Renal cortex interstitium (tissue), 11 donors: Measurements from ENCODE around the gene TRAK1. TPM values are rescaled to one million over a fixed set of nuclear protein-coding genes. Genes with fewer than 3 reads are reported as not detected.

ENCODE experiments used
- DNase-seq, 11 donors: peaks; one replicate each; pipeline ENCODE4 v3.0.0-alpha.2; 2013; ENCODE audit warnings: low read depth in 9 of 11, low spot score in 4 of 11; ENCODE audit errors: extremely low read depth in 1 of 11
- polyA plus RNA-seq, 3 donors: library from polyadenylated mRNA; unstranded; fragments of 120-200 nt; gene quantifications; one replicate each; pipeline ENCODE4 v1.2.1, GENCODE V29; 2013; ENCODE audit not compliant: insufficient read length in 3 of 3

The TRAK1 gene
- polyA plus RNA-seq, 3 donors, result 42.3 to 48.7 (median 43.7) TPM

DNA sequence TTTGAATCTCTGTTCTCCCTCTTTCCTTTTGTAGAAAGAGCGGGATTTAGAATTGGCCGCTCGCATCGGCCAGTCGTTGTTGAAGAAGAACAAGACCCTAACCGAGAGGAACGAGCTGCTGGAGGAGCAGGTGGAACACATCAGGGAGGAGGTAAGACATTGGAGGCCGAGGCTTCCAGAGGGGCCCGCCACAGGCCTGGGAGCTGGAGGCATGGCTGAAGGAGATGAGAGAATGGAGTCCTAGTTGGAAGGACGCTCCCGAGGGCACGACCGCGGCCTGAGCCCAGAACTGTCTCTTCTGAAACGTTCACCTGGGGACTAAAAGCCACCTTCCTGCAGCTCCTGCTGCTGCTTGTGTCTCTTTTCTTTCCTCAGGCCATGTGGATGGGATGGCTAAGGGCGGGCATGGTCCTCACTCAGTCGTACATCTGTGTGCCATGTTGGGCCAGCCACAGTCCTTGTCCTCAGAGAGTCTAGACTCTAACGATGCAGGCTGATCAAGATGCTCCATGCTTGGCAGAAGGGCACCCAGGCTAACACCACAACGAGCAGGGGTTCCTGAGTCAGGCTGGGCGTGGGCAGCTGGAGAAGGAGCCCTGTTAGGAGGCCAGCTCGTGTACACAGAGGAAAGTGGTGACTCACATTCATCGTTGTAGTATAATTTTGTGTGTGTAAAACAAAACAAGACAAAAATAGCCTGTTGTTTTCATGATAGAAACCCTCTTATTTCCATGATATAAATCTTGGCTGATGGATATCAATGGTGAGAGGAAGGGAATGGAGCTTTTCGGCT lies 93.7 kb downstream of the TRAK1 start:
- DNase-seq, result no peak

DNA sequence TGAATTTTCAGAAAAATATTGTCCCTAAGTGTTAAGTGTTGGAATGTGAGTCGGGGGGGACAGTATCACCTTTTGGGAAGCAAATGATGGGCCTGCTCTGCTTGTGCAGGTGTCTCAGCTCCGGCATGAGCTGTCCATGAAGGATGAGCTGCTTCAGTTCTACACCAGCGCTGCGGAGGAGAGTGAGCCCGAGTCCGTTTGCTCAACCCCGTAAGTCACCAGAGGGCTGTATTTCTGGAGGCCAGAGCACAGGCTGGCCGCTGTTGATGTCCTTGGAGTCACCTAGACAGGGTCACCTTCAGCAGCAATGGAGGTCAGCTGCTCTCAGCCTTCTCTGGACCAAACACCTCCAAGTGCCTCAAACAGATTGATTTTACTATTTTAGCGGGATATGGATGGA lies 96.8 kb downstream of the TRAK1 start:
- DNase-seq, result no peak

DNA sequence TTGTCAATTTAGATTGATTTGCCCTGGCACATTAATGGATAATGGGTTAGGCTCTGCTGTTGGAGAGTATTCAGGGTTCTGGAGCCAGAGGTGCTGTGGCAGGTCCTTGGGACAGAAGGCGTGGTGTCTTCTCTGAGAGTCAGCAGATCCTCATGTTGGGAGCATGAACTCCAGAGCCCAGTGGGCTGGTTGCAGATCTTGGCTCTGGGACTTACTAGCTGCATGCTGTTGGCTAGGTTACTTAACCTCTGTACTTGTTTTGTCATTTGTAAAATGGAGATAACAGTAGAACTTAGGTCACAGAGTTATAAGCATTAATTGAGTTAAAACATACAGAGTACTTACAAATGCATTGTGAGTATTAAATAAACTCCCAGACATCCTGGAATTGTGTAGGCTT lies 97.2 kb downstream of the TRAK1 start:
- no peak for DNase-seq

DNA sequence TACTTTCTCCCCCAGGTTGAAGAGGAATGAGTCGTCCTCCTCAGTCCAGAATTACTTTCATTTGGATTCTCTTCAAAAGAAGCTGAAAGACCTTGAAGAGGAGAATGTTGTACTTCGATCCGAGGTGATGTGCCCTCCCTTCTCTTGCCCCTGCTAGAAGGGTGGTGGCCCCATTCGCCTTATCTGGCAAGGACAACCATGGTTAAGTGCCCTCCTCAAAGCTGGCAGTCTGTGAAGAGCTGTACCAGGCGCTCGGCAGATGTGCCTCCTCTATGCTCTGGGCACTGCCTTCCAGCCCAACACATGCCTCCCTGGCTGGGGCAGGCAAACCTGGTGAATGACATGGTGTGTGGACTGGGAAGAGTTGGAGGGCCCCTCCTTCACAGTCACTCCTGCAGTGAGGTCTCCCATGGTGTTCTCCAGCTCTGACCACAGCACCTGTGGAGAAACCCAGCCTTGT lies 97.9 kb downstream of the TRAK1 start:
- no peak for DNase-seq

DNA sequence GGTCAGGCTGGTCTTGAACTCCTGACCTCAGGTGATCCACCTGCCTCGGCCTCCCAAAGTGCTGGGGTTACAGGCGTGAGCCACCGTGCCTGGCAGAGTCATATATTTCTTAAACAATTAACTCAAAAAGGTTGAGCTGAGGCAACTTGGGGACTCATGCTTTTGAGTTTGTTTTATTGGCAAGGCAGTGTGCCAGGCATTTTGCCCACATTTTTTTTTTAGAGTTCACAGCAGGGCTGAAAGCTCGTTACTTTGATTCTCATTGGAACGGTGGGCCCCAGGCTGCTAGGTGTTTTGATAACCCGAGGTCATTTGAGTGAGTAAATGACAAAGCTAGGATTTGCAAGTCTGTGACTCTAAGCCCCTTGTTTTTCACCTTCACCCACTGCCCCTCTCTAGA lies 98.6 kb downstream of the TRAK1 start:
- no peak for DNase-seq

DNA sequence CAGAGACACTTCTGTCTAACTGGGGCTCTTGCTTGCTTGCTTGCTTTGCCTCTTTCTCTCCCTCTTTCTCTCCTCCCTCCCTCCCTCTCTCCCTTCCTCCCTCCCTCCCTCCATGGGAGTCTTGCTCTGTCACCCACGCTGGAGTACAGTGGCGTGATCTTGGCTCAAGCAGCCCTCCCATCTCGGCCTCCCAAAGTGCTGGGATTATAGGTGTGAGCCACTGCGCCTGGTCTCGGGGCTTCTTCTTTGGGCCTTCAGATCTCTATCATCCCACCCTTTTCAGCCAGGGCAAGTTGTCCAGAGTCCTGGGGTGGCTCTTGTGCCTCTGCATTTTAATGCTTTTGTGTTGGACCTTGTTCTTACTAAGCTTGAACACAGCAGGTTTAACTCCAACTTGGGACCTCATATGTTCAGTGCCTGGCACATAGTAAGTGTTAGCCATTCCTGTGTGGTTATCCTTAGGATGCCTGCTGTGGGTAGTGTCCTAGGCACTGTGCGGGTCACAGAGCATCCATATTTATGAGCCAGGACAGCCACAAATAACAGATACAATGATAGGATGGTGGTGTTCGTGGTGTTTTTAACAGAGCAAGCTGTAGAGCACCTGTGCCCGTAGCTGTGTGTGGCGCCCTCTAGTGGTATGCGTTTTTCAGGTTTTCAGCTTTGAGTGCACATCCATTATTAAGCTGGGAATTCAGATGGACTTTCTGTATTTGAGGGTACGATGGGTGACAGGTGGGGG lies 99.7 kb downstream of the TRAK1 start:
- peak in 9 of 11 donors; percentile 33 to 72 (median 57) for DNase-seq

DNA sequence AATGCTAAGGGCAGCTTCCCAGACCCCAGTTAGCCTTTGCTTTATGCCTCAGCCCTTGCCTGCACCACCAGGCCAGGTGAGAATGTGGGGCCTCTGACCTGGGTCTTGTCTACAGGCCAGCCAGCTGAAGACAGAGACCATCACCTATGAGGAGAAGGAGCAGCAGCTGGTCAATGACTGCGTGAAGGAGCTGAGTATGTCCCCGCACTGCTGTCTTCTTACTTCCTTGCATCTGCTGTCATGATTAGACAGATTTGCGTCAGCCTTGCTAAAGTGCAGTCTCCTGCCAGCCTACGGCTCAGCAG lies 100.2 kb downstream of the TRAK1 start:
- no peak for DNase-seq

DNA sequence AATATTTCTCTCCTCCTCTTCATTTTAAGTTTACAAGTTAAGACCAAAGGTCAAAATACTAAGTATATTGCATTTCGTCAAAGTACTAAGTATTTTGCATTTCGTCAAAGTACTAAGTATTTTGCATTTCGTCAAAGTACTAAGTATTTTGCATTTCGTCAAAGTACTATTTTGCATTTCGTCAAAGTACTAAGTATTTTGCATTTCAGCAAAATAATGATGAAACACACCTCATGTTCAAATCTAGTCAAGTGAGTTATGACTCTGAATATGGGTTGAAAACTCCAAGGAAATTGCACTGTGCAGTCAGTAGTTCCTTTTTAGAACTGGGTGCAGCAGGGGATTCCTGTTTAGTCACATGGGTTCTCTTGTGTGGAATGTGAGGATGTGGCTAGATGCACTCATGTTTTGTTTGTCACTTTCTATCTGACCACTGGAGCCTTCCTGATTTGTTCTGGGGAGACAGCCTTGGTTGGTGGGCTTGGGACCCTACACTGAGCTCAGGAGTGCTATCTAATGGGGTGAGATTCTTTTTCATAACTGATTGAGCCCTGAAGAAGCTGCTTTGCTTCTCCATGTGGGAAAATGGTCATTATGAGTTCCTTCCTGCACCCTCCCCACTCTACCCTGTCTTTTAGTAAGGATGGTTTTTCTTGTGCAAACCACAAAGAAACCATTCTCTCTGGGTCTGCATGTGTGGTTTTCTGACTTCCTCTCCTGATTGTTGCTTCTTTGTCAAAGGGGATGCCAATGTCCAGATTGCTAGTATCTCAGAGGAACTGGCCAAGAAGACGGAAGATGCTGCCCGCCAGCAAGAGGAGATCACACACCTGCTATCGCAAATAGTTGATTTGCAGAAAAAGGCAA lies 101.4 kb downstream of the TRAK1 start:
- DNase-seq, result no peak

DNA sequence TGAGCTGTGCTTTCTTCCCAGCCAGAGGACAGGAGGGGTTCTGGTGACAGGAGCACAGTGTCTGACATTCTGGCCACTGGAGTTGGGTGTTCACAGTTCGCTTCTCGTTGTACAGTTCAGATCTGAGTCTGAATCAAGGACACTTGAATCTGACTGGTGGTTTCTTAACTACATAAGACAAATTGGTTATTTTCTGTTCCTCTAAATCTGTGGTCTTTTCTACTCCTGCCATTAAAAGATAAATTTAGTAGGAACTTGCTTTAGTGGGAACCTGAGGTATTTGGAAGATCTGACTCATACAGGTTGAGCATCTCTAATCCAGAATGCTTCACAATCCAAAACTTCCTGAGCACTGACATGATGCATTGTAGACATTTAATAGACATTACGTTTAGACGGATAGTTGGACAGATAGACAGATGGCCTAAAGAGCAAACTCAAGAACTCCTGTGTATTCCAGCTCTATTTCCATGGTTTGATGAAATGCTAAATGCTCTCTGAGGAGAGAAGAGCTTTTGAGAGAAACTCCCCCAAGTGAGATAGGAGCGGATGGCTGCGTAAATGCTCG lies 103.9 kb downstream of the TRAK1 start:
- DNase-seq, result no peak

DNA sequence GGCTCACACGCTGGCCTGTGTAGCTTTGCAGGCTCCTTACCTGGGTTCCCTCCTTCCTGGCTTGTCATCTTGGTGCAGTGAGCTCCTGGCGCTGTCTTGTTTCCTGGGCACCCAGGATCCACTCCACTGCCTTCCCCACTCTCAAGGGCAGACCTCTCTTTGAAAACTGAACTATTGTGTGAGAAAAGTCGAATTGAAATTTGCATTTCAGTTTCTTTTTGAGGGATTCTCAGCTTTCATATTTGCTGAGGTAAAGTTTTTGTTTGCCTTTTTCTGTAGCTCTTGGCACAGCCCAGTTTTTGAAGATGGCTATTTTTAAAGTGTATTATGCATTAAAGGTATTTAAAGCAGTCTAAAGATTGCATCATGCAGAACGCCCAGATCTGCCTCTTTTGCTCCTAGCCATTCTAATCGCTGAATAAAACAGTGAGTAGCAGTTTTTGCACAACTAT lies 104.7 kb downstream of the TRAK1 start:
- no peak for DNase-seq

DNA sequence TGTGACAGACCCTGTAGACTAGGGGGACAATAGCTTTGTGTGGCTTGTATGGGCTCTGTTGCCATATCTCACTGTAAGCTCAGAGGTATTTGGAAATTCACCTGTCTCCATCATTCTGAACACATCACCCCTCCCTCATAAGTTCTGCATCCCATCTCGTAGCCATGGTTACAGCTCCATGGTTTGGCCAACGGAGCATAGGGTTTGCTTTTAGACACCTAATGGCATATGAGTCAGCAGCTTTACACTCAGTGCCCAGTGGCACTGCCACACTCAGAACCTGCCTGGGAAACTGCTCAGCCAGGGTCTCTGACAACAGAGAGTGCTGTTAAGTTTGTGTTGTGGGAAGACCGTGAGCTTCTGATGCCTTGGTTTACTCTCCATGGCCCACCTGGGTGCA lies 107.6 kb downstream of the TRAK1 start:
- DNase-seq, result no peak

DNA sequence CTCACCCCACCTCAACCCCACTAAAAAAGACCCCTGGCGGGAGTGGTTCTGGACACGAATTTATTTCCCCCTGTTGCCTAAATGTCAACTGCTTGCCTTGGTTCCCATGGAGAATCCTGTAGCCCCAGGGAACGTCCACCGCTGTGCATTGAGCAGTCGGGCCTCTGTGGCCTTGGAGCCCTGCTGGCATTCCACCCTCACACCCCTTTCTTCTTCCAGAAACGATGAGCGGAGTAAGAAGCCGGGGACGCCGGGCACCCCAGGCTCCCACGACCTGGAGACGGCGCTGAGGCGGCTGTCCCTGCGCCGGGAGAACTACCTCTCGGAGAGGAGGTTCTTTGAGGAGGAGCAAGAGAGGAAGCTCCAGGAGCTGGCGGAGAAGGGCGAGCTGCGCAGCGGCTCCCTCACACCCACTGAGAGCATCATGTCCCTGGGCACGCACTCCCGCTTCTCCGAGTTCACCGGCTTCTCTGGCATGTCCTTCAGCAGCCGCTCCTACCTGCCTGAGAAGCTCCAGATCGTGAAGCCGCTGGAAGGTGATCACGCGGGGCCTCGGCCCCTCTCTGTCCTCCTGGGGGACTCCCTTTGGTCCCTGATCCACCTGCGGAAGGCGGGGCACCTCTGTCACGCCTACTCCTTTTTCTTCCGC lies 111.2 kb downstream of the TRAK1 start:
- no peak for DNase-seq

DNA sequence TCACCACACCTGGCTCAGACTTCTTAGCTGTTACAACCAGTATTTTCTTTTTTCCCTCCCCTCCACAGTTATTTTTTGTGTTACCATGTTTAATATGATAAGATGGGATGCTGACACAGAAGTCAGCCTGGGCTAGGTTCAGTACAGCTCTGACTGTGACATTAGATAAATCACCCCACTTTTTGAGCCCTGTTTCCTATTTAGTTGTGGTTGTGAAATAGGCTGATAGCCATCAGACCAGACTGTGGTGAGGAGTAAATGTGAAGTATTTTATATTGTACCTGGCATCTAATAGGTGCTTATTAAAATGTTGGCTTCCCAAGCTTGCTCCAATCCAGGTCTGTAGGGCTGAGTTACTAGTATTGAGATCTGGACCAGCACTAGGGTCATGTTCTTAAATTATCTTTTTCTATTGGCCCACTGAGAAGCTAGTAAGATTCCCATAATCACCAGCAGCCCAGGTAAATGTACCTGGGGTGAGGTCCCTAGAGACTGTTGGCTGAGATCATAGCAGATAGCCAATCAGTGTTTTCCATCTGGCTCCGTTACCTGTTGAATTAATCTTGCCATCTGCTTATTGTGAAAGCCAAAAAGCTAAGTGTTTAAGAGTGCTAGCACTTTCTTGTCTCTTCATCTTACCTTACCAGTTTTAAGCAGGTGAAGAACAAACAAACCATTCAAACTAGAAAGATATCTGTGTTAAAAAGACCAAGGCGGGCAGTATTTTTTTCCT lies 113.9 kb downstream of the TRAK1 start:
- DNase-seq, result no peak

DNA sequence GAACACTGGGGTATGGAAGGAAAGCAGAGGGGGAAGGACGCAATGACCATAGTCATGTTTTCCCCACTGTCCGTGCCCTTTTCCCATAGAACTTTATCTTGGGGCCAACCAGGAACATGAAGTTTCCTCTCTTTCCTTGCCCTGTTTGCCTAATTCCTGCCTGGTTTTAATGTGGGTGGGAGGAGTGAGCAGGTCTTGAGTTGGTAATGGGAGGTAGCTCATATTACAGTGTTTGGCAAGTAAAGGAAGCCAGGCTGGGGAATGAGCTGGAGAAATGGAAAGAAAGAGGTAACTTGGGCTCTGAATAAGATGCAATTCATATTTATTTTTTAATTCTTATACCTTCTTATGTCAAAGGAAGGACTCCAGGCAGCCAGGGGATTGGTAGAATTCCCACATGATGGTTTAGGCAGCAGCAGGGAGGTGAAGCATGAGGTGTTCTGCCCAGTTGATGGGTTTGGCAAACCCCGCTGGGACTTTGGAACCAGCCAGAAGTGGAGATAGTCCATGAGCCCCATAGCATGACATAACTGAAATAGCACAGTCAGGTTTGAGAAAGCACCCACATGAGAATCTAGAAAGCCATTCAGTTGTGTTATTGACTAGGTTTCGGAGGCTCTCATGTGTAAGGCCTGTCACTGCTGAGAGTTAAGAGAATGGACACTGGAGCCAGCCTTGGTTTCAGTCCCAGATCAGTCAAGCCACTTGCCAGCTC lies 114.8 kb downstream of the TRAK1 start:
- no peak for DNase-seq

DNA sequence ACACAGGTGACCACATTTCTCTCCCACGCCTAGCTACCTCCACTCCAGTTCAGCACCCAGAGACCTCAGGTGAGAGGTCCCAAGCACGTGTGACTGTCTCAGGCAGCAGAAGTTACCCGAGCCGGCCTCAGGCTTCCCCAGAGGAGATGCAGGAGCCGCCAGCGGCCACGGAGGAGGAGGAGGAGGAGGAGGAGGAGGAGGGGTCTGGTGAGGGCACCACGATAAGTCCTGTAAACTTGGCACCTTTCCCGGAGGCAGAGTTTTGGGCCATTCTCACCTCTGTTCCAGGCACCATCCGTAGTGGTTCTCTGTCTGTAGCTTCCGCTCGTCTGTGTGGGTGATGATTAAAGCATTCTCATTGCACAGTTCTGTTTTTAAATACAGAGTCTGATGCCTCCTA lies 118.8 kb downstream of the TRAK1 start:
- no peak for DNase-seq

DNA sequence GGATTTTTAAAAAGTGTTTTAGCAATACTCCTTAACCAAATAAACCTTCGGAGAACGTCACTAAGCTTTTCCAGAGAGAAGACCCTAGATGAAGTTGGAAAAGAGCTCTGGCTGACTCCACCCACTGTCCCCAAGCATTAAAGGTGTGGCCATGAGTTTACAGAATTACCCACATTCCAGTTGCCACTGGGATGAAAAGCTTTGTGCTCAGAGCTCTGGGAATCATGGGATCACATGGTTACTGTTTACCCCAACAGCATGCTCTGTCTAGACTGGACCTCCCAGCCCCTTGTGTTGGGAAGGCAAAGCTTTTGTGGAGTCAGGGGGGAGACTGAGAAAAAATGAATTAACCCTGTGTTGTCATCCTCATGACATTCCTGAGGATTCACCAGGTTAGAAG lies 119.6 kb downstream of the TRAK1 start:
- no peak for DNase-seq

DNA sequence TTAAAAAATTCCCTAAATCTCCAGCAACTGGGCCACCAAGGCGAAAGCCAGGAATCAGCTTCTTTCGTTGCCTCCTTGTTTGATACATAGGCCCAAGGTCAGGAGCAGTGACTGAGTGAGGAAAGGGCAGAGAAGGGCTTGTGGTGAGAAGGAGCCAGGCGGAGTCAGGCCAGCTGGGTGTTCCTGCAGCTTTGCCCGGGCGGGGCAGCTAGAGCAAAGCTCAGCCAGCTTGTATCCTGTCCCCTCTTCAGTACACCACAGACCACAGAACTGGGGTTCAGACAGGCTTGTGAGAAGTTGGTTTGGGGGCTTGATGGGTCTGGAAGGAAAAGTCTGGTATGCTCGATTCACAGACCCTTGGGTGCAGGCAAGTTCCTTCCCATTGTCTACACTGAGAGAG lies 122.3 kb downstream of the TRAK1 start:
- DNase-seq, result no peak

DNA sequence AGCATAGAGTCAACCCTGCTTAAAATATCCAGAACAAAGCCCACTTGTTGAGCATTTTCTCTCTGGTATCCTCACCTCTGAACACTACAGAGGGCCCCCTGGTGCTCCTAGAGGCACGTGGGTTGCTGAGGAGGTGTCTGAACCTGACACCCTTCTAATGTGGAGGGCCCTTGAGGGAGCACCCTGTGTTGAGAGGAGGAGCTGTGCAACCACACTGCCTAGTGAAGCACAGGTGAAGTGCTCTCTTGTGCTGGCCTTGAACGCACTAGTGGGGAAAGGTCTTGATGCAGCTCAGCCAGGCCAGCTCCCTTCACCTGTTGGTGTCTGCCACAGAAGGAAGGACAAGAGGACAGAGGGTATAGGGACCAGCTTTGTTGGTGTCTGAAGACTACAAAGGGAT lies 122.9 kb downstream of the TRAK1 start:
- no peak for DNase-seq
